Endothelial cell of umbilical vein (primary cell): ENCODE data around the gene SETD2.

Experiments
- CTCF ChIP-seq, 2 donors: IDR thresholded peaks; 1 replicate in 1 of 2; 2 replicates in 1 of 2; pipeline ENCODE4 v1.5.1; 2011; ENCODE audit warnings: low read length in 2 of 2, mild to moderate bottlenecking in 2 of 2, moderate library complexity in 2 of 2, control low read depth in 1 of 2, inconsistent platforms in 1 of 2, low read depth in 1 of 2; ENCODE audit not compliant: insufficient read depth in 1 of 2; ENCODE audit errors: extremely low read depth in 1 of 2
- EZH2 ChIP-seq: IDR thresholded peaks from 2 replicates; pipeline ENCODE4 v1.6.1; 2012; ENCODE audit warnings: borderline replicate concordance, low read depth, mild to moderate bottlenecking, moderate library complexity, low read length, inconsistent platforms; ENCODE audit not compliant: severe bottlenecking
- FOS ChIP-seq: IDR thresholded peaks from 2 replicates; pipeline ENCODE4 v1.6.1; 2011; ENCODE audit warnings: mild to moderate bottlenecking, low read length, moderate library complexity, borderline replicate concordance; ENCODE audit not compliant: insufficient read depth
- MAX ChIP-seq: IDR thresholded peaks from 2 replicates; pipeline ENCODE4 v1.6.1; 2011; ENCODE audit not compliant: insufficient read depth, insufficient read length
- POLR2A ChIP-seq: IDR thresholded peaks from 2 replicates; pipeline ENCODE4 v1.6.1; 2012; ENCODE audit warnings: low read depth, mild to moderate bottlenecking, control low read depth, low read length
- POLR2AphosphoS5 ChIP-seq: IDR thresholded peaks from 2 replicates; pipeline ENCODE4 v1.6.1; 2012; ENCODE audit warnings: low read depth, mild to moderate bottlenecking, control low read depth, low read length, moderate library complexity; ENCODE audit not compliant: insufficient read depth

- no peak for TF ChIP-seq EZH2
- TF ChIP-seq CTCF (IDR thresholded peaks at IDR 0.05; ENCODE audit: extremely low read depth in 1 of 2, insufficient read depth in 1 of 2, low read depth in 1 of 2, low read length in 2 of 2), result no peak
- TF ChIP-seq POLR2A, result no peak
- TF ChIP-seq POLR2AphosphoS5, result no peak
- no peak for TF ChIP-seq MAX
- TF ChIP-seq FOS, result no peak
Observed at GRCh38 chr3:46999516-47000197, 164.3 kb downstream of the SETD2 start.
